NCI-H128 (cell line): ENCODE results near the gene RHCG.

Experiments
- DNase-seq: peaks from one replicate; lab custom pipeline; 2025; ENCODE audit not compliant: unreplicated experiment; lab: John Stamatoyannopoulos, UW

RHCG gene

DNA sequence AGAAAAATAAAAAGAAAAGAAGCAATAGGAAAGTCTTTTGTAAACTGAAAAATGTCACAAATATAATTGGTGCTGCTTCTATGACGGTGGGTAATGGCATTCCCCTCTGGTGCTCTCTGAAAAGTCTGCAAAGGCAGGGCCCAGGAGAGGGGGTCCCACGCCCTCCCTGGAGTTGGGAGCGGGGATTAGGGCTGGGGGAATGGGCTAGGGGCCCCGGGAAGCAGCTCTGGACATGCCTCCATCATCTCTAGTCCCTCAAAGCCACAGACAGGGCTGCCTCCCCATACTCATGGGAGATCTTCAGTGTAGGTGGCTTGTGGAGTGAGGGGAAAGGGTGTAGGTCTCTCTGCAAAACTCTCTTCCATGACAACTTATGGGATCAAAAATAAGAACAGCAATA, 7.8 kb upstream of the RHCG start:
- DNase-seq, result no peak

DNA sequence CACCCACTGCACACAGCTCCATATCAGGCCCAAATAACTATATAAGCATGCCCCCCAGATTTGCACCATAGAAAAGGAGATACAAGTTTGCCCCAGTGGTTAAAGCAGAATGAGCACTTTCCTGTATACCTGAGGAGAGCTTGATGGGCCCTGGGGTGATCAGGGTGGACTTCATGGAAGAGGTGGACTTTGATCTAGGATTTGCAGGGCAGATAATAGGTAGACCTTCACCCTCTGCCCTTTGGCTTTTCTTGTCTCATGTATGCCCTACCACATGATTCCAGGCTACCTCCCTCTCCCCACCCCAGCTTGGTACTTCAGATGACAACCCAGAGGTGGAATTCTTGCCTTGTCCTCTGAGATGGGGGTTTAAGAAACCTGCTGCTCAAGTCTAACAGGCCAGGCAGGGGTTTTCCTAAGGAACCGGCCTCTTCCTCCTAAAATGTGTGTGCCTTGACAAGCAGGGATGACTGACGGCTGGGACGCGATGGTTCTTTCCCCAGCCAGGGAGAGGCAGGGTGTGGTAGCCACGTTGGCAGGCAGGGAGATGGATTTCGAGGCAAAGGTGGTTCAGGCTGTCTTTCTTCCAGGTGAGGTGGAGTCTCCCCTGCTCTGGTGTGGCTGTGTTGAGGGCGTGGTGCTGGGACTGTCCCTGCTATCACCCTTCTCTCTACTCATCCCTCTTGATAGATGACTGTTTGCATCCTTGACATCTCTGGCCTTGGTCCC, 6.6 kb upstream of the RHCG start:
- DNase-seq, result no peak

DNA sequence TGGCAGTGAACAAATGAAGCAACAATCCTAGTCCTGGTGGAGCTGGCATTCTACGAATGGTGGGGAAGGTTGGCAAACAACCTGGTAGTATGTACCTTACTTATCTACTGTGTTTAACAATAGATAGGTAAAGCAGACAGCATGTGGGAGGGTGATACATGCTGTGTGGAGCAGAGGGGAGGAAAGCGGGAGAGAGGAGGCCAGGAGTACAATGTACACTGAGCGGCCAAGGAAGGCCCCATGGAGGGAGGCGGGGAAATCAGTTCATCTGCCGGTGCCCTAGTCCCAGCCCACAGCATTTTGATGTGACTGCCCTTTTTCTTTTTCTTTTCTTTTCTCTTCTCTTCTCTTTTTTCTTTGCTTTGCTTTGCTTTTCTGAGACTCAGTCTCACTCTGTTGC, 5.3 kb upstream of the RHCG start:
- DNase-seq, result no peak

DNA sequence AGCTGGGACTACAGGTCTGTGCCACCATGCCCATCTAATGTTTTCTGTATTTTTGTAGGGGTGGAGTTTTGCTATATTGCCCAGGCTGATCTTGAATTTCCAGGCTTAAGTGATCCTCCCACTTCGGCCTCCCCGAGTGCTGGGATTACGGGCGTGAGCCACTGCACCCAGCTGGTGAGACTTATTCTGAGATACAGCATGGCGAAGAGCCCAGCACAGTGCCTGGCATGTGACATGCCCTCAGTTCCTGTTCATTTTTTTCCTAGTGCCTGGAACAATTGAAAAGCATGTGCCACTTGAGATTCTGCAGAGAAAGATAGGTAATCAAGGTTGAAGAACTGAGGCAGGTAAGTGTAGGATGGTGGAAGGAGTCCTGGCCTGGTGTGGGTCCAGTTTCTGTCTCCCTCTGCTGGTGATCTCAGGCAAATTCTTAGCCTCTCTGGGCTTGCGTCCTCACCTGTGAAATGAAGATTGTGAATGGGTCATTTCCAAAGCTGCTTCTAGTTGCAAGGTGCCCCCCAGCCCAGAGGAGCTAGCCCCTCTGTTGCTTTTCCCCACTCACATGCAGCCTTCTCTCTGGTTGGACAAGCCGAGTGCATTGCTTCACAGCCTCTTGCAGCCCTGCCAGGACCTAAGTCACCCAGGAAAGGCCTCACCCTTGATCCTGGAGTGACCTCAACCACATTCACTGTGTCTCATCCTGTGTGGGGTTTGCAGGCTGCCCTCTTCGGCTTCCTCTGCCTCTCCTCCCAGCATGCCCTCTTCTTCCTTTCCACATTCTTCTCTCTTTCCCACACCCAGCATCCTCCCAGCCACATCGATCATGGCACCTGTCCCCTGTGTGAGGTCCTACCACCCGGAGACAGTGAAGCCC, 4.3 kb upstream of the RHCG start:
- no peak for DNase-seq

DNA sequence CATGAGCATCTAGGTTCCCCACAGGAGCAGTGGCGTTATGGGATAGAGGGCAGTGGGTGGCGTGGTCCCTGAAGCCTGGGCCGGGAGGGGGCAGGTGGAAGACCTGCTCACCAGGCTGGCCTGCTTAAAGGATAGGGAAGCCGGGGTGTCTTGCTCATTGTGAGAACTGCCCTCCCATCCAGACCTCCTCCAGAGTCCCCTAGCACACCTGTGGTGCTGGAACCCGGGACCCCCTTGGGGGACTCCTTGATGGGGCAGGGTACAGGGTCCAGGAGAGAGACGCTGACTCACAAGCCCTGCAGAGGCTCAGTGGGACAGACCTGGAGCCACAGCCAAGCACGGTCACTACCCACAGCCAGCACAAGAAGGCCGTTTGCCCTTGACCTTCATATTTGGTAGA, 2.8 kb upstream of the RHCG start:
- DNase-seq, result no peak

DNA sequence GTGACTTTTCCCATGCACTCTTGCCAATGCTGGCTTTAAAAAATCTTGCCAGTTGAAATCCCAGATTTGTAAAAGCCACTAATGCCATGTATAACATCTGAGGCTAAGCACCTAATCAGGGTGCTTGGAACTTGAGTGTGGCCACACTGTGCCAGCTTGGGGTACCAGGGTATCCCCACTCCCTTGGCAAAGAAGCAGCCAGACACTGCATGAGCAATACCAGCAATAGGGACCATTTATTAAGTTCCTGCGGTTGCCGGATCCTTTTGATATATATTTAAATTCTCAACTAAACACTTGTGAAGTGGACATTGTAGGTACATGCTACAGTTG, 2.2 kb upstream of the RHCG start:
- DNase-seq, result no peak

DNA sequence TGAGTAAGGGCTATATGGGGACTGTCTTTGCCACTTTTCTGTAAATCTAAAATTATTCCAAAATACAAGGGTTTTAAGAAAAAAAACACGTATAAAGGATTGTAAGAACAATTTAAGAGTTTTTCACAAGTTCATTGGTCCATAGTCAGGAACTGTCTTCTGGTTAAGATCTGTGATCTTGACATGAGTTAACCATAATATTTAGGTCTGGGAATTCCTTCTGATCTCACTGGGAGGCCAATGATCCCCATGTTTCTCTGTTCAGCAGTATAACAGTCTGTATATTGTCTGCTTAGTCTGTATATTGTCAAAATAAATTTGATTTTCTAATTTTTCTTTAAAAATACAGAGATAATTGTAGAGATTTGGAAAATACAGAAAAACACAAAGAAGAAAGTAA, 848 bp upstream of the RHCG start:
- DNase-seq, result no peak

DNA sequence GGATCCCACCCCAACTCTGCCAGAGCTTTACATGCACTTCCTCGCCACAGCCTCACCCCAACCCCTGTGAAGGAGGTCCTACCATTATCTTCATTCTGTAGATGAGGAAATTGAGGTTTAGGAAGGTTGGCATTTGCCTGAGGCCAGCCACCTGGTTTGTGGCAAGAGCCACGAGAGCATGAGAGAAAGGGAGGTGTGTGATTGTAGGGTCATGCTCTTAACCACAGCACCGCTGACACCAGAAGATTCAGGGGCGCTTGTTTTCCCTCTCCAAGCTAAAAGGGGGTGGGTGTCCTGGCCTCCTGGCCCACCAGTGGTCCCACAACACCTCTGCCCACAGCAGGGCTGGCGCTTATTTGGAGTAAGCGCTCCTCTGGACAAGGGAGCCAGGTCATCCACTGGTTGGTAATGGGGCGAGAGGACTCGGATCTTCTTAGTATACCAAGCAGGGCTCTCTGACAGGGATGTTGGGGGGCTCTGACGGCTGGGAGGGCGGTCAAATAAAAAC, 691 bp downstream of the RHCG start:
- no peak for DNase-seq

DNA sequence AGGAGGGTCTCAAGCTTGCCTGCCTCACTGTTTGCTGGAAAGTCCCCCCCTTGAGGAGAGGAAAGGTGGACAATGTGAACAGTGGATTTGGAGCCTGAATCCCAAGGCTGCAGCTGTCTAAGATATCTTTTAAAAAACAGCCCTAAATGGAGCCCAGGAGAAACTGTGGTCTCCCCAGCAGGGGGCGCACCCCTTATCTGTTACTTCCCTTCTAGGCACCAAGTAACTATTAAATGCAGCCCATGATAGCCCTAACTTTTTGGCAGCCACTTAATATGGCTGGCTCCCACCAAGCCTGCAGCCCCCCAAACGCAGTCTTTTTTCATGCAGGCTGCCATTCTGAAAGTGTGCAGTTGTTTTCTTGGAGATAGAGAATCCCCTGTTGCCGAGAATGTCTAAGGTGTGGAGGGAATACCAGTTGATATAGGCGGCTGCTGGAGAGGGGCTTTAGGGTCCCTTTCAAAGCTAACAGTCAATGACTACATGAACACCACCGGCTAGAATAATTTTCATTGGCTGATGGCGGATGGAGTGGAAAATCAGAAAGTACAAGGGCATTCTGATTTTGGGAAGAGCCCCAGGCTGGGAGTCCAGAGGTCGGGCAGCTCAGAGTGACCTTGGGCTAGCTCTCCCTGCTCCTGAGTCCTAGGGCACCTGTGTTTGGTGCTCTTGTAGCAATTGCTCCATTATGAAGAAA, 1.3 kb downstream of the RHCG start:
- no peak for DNase-seq

GRCh38 chr15:89494031-89494430, 2.4 kb downstream of the RHCG start:
- DNase-seq, result no peak

DNA sequence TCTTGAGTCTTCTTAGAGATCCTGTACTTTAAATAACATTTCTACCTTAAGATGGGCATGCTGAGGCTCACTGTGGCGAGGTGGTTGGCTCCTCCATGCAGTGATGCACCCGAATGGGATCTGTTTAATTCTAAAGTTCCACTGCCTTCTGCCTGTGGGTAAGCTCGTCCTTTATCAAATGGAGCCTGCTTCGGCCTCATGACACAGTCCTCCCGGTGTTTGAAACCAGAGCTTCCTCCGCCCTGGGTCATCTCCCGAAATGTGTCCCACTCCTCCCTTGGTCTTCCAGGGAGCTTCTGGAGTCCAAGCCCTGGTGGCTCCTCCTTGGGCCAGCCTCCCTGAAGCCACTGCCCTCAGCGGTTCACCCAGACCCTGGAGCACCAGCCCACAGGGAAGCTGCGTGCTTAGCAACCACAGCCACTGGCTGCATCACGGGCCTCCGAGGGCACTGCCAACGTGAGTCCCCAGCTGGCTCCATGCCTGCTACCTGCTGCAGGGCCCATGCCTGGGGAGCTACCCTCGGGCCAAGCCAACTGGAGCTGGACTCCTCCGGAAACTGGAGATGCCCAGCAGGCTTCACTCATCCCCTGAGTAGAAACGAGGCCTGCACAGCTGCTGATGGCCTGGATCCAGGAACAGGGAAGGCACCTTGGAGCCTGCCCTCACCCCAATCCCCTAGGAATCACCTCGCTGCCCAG, 3.3 kb downstream of the RHCG start:
- no peak for DNase-seq

DNA sequence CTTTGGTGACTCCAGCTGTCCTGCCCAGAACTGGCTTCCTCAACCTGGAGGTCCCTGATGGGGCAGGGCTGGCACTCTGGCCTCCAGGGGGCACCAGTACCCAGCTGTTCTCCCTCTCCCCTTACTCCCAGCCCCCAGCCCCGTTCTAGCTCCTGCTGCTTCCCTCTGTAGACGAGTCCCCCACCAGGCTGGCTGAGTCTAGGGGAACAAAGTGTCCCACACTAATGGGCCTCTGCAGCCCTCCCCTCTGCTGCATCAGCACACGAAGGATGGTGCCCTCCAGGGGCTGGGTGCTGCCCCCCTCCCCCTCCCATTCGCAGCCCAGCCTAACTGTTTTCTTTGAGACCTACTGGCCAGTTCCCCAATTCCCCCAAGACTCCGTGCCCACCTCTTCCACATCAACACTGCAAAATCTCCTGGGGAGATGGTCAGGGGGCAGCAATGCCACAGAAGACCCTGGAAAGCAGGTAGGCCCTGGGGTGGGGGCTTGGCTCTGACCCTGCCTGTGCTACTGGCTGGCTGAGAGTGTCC, 4.2 kb downstream of the RHCG start:
- DNase-seq, result no peak

DNA sequence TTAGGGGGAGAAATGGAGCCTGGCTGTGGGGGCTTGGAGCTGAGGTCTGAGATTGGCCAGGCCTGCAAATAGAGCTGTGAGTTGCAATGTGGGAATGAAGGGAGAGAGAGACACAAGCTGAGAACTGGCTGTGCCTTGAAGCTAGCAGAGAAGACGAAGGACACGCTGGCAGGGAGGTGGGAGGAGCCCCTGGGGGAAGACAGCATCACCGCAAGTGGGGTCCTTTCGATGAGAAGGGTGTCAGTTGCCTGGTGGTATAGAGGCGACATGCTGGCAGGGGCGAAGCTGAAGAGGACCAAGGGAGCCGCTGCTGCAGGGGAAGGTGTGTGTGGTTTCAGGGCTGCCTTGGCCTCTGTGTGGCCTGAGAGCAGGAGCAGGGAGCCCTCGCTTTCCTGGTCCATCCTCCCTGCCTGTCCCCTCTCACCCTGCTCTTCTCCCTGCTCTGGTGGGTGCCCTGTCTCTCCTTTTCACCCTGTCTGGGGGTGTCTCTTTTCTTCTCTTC, 5.5 kb downstream of the RHCG start:
- no peak for DNase-seq

- no peak for DNase-seq
Measured at GRCh38 chr15:89490081-89490813, 6.1 kb downstream of the RHCG start.

DNA sequence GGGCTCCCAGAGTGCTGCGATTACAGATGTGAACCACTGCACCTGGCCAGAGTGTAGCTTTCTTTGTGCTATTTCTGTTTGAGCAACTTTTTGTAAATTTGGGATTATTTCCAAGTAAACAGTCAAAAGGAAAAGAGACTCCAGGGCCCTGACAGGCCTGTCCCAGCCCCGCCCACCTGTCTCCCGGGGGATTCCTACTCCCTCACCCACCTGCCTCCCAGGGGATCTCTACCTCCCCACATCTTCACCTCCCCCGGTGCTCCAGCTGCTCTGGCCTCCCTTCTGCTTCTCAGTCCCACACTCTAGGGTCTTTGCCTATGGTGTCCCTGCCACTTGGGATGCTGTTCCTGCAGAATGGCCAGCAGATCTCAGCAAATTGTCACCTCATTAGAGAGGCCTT, 7.0 kb downstream of the RHCG start:
- DNase-seq, result no peak

GRCh38 chr15:89487791-89488190, 8.6 kb downstream of the RHCG start:
- no peak for DNase-seq

DNA sequence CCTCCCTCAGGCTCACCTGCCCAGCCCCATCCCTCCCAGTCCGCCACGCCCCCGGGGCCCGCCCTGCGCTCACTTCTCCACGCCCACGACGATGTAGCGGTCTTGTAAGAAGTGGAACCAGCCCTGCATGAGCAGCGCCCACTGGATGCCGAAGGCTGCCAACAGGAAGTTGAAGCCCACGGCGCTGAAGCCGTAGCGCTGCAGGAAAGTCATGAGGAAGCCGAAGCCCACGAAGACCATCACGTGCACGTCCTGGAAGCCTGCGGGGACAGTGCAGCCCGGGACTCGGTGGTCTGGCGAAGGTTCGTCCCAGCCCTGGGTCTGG, 9.7 kb downstream of the RHCG start:
- no peak for DNase-seq

- no peak for DNase-seq
Measured at GRCh38 chr15:89483079-89483478, 13.3 kb downstream of the RHCG start.

- DNase-seq, result no peak
Measured at GRCh38 chr15:89482139-89482538, 14.2 kb downstream of the RHCG start.

GRCh38 chr15:89480505-89480904, 15.9 kb downstream of the RHCG start:
- no peak for DNase-seq
